ENCODE results near the gene PTPRD. TPM values are rescaled to one million over a fixed set of nuclear protein-coding genes. Genes with fewer than 3 reads are reported as not detected.

The PTPRD gene
- total and polyA plus RNA-seq, 2 of the 4 experiments (the other 2 are of a cell fraction), result 0.07 to 0.18 TPM

DNA sequence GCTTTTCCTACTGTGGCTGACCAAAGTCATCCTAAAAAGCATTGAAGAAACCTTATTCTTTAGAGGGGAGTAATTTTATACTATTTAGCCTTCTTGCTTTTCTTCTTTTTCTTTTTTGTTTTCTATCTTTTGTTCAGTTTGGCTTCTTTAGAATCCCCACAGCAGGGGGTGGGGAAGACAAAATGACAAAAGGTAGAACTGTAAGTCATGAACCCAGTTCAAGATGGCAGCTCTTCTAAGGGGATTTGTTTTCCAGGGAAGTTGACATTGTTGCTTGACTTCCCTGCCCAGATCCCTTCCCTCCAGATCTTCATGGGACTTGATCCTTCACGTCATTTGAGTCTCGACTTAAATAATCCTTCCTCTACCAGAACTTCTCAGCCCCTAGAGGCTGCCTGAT lies 2120.8 kb downstream of the PTPRD start:
- TF ChIP-seq FOS (IDR thresholded peaks at IDR 0.05; ENCODE audit: low read depth, low read length), result no peak
- no peak for TF ChIP-seq MAFK (IDR thresholded peaks at IDR 0.05; ENCODE audit: low read depth, low read length)
- TF ChIP-seq CHD1 (IDR thresholded peaks at IDR 0.05; ENCODE audit: low read depth, low read length), result no peak
- no peak for TF ChIP-seq SMC3 (IDR thresholded peaks at IDR 0.05; ENCODE audit: low read depth, low read length)
- TF ChIP-seq RFX5 (IDR thresholded peaks at IDR 0.05; ENCODE audit: low read depth, low read length), result no peak
- TF ChIP-seq BHLHE40 (IDR thresholded peaks at IDR 0.05; ENCODE audit: low read depth, low read length), result no peak
- no peak for TF ChIP-seq MXI1 (IDR thresholded peaks at IDR 0.05; ENCODE audit: borderline replicate concordance, low read depth, low read length)
- TF ChIP-seq RCOR1 (IDR thresholded peaks at IDR 0.05; ENCODE audit: insufficient replicate concordance, low read length), result no peak
- no peak for TF ChIP-seq MAZ (IDR thresholded peaks at IDR 0.05; ENCODE audit: borderline replicate concordance, low read depth, low read length)
- no peak for TF ChIP-seq RAD21 (IDR thresholded peaks at IDR 0.05; ENCODE audit: low read length)
- TF ChIP-seq POLR2A (IDR thresholded peaks at IDR 0.05; ENCODE audit: low read depth, low read length), result no peak
- TF ChIP-seq, protein P1, sequence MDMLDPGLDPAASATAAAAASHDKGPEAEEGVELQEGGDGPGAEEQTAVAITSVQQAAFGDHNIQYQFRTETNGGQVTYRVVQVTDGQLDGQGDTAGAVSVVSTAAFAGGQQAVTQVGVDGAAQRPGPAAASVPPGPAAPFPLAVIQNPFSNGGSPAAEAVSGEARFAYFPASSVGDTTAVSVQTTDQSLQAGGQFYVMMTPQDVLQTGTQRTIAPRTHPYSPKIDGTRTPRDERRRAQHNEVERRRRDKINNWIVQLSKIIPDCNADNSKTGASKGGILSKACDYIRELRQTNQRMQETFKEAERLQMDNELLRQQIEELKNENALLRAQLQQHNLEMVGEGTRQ (IDR thresholded peaks at IDR 0.05; ENCODE audit: low read depth, low read length), result no peak
- TF ChIP-seq, protein P2, sequence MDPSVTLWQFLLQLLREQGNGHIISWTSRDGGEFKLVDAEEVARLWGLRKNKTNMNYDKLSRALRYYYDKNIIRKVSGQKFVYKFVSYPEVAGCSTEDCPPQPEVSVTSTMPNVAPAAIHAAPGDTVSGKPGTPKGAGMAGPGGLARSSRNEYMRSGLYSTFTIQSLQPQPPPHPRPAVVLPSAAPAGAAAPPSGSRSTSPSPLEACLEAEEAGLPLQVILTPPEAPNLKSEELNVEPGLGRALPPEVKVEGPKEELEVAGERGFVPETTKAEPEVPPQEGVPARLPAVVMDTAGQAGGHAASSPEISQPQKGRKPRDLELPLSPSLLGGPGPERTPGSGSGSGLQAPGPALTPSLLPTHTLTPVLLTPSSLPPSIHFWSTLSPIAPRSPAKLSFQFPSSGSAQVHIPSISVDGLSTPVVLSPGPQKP (IDR thresholded peaks at IDR 0.05; ENCODE audit: borderline replicate concordance, low read depth, low read length), result no peak
- TF ChIP-seq CEBPB (IDR thresholded peaks at IDR 0.05; ENCODE audit: low read depth, low read length), result no peak
- in situ Hi-C loops (cut with MboI; ENCODE audit: low sequenced_read_pairs), result no loop called here
- H2AK5ac ChIP-seq (ENCODE audit: low read depth, low read length), result no peak overlapping the region
- H4K5ac ChIP-seq (ENCODE audit: low read depth, low read length), result no peak overlapping the region
- no peaks in the 10 kb centered on the region for H3K27me3 ChIP-seq (ENCODE audit: control insufficient read depth, insufficient read depth, low read length)
- POLR2A ChIA-PET (ENCODE audit: unreplicated experiment), result no interaction called here
- no peaks in the 10 kb centered on the region for H4K20me1 ChIP-seq (ENCODE audit: insufficient read depth, low read length)
- no peaks in the 10 kb centered on the region for H3K36me3 ChIP-seq (ENCODE audit: control insufficient read depth, insufficient read depth, low read length)
- no peaks in the 10 kb centered on the region for H3K79me1 ChIP-seq (ENCODE audit: low read depth in 1 of 2, low read length in 2 of 2)
- no peak overlapping the region for H2BK15ac ChIP-seq (ENCODE audit: low read depth, low read length)
- no peak for DNase-seq
- H2BK20ac ChIP-seq (ENCODE audit: low read depth, low read length), result no peak overlapping the region
- H2BK5ac ChIP-seq (ENCODE audit: low read depth, low read length, poor library complexity, severe bottlenecking), result no peak overlapping the region
- CTCF ChIA-PET, result no interaction called here
- no peak overlapping the region for H4K8ac ChIP-seq (ENCODE audit: low read depth in 2 of 2, low read length in 2 of 2)
- no peaks in the 10 kb centered on the region for H3K9me1 ChIP-seq (ENCODE audit: insufficient read depth, low read length)
- H3K18ac ChIP-seq (ENCODE audit: low read depth, low read length), result no peak overlapping the region
- no peak overlapping the region for H2AFZ ChIP-seq (replicated peaks; ENCODE audit: low read length, poor library complexity)
- no peak overlapping the region for H3K4me2 ChIP-seq (ENCODE audit: low read depth, low read length)
- H4K91ac ChIP-seq (ENCODE audit: insufficient read depth, low read depth, low read length), result no peak overlapping the region
- intact Hi-C loops (cut with micrococcal nuclease), result no loop called here
- H3K56ac ChIP-seq (ENCODE audit: extremely low read depth, insufficient read depth, low read length), result no peak overlapping the region
- dilution Hi-C loops (cut with HindIII; ENCODE audit: low sequenced_read_pairs, unreplicated experiment), result no loop called here
- no peak overlapping the region for H3K4me3 ChIP-seq (ENCODE audit: insufficient read depth, low read depth, low read length)
- H2BK120ac ChIP-seq (ENCODE audit: low read depth, low read length), result no peak overlapping the region
- no peak overlapping the region for H3K27ac ChIP-seq (ENCODE audit: insufficient read depth, low read length)
- H2AK9ac ChIP-seq (replicated peaks; ENCODE audit: low read depth, low read length, poor library complexity), result no peak overlapping the region
- no peak for ATAC-seq (ENCODE audit: low read depth)
- no TSS peak for BruUV-seq (replicated peaks)
- H3K23ac ChIP-seq (ENCODE audit: low read depth, low read length), result no peak overlapping the region
- no peak overlapping the region for H3K9ac ChIP-seq (ENCODE audit: low read depth, low read length)
- no CpG with 5 or more reads among the region's 2 CpGs for WGBS, 2 experiments (ENCODE audit: extremely low coverage in 2 of 2, insufficient read length in 1 of 2)
- no peak overlapping the region for H3K4ac ChIP-seq (ENCODE audit: low read depth, low read length)
- no peaks in the 10 kb centered on the region for H3K4me1 ChIP-seq (ENCODE audit: control insufficient read depth, insufficient read depth, low read length)
- H3K9me3 ChIP-seq (ENCODE audit: control insufficient read depth, insufficient read depth, low read length), result peaks cover 4% of the 10 kb centered on the region
- H3K14ac ChIP-seq (replicated peaks; ENCODE audit: low read depth, low read length), result no peak overlapping the region
